Activated CD8-positive, alpha-beta memory T cell treated with anti-CD3 and anti-CD28 coated beads, Interleukin-2, amount 10 ng/mL, durations not matched to agents 7 days and 5 days (primary cell): ENCODE results near the gene ST6GALNAC3. TPM values are rescaled to one million over a fixed set of nuclear protein-coding genes. Genes with fewer than 3 reads are reported as not detected.

ENCODE experiments used
- ATAC-seq: fragments of 150-1000 bp; cut with Tn5 transposase; one replicate; pipeline ENCODE4 v1.10.0; 2021; ENCODE audit warnings: moderate library complexity
- CTCF ChIA-PET: fragments of 350-600 bp; sonication (Branson Sonifier 250); formaldehyde crosslinking; loops from one replicate; lab custom pipeline; 2021; ENCODE audit warnings: antibody characterized with exemption; lab: Charles Lee
- DNase-seq: peaks from one replicate; pipeline ENCODE4 v3.0.0-alpha.2; 2020
- H3K27ac Mint-ChIP-seq: one replicate; pipeline ENCODE4 v1.8.0; 2021; ENCODE audit warnings: mild to moderate bottlenecking, mixed read lengths
- H3K27me3 Mint-ChIP-seq: one replicate; pipeline ENCODE4 v1.8.0; 2021; ENCODE audit warnings: mixed read lengths
- H3K36me3 Mint-ChIP-seq: one replicate; pipeline ENCODE4 v1.8.0; 2021; ENCODE audit warnings: mild to moderate bottlenecking, mixed read lengths
- H3K4me1 Mint-ChIP-seq: one replicate; pipeline ENCODE4 v1.8.0; 2021; ENCODE audit warnings: mixed read lengths
- H3K4me3 Mint-ChIP-seq: one replicate; pipeline ENCODE4 v1.8.0; 2021; ENCODE audit warnings: mild to moderate bottlenecking, moderate library complexity, mixed read lengths
- H3K9me3 Mint-ChIP-seq: one replicate; pipeline ENCODE4 v1.8.0; 2022; ENCODE audit warnings: low read depth, mixed read lengths
- total RNA-seq, 2 experiments: library from RNA; stranded (reverse); gene quantifications; one replicate each; pipeline ENCODE4 v1.2.3, GENCODE V29; 2021

Gene ST6GALNAC3
- total RNA-seq, 2 experiments from 2014 or later, result 0.26 to 0.88 TPM

GRCh38 chr1:76611770-76612445 lies 537.4 kb downstream of the ST6GALNAC3 start:
- no peak for ATAC-seq
- H3K36me3 Mint-ChIP-seq, result no peaks in the 10 kb centered on the region
- DNase-seq, result no peak
- H3K27ac Mint-ChIP-seq, result no peak overlapping the region
- no peak overlapping the region for H3K4me3 Mint-ChIP-seq
- H3K27me3 Mint-ChIP-seq, result no peaks in the 10 kb centered on the region
- no peaks in the 10 kb centered on the region for H3K4me1 Mint-ChIP-seq
- CTCF ChIA-PET, result no interaction called here
- H3K9me3 Mint-ChIP-seq, result no peaks in the 10 kb centered on the region

DNA sequence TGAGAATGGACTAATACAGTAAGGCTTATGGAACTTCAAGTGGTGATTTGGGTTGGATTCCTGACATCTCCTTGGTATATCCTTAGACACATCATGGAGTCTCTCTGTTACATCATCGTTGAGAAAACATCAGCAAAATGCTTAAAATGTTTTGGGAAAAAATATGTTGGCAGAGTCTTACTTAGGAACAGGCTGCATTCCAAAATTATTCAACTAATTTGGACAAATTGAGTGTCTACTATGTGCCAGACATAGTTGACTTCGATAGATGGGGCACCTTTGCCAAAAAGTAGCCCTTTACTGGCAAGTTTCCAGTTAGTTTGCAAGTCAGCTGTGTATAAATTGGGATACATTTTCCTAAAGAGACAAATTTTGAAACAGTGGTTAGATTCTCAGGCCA lies 539.3 kb downstream of the ST6GALNAC3 start:
- CTCF ChIA-PET, result no interaction called here
- H3K27ac Mint-ChIP-seq, result no peak overlapping the region
- ATAC-seq (no peak), DNase-seq (no peak)
- no peaks in the 10 kb centered on the region for H3K36me3 Mint-ChIP-seq
- H3K4me3 Mint-ChIP-seq, result no peak overlapping the region
- H3K9me3 Mint-ChIP-seq, result no peaks in the 10 kb centered on the region
- no peaks in the 10 kb centered on the region for H3K27me3 Mint-ChIP-seq
- H3K4me1 Mint-ChIP-seq, result no peaks in the 10 kb centered on the region

- CTCF ChIA-PET, result interaction anchor here (1.4 kb wide), 1 partner anchor 11 kb away, joined by 3 read pairs; no protein-coding TSS in a partner anchor
- H3K27me3 Mint-ChIP-seq, result no peaks in the 10 kb centered on the region
- H3K9me3 Mint-ChIP-seq, result no peaks in the 10 kb centered on the region
- H3K4me3 Mint-ChIP-seq, result no peak overlapping the region
- H3K4me1 Mint-ChIP-seq, result no peaks in the 10 kb centered on the region
- no peak overlapping the region for H3K27ac Mint-ChIP-seq
- DNase-seq (no peak), ATAC-seq (no peak)
- no peaks in the 10 kb centered on the region for H3K36me3 Mint-ChIP-seq
These were observed 540.9 kb downstream of the ST6GALNAC3 start for GRCh38 chr1:76615253-76616035.

DNA sequence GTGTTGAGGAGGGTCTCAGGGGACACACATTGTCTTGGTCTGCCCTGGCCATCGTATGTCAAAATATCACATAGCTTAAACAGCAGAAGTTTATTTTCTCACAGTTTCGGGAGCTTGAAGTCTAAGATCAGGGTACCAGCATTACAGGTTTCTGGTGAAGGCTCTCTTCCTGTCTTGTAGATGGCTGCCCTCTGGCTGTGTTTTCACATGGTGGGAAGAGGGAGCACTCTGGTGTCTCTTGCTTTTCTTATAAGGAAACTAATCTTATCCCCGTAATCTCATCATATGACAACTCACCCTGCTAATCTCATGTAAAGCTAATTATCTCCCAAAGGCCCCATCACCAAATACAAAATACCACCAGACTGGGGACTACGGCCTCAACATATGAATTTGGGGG lies 545.8 kb downstream of the ST6GALNAC3 start:
- Mint-ChIP-seq H3K9me3 (no peaks in the 10 kb centered on the region), H3K4me3 (no peak overlapping the region), H3K27me3 (no peaks in the 10 kb centered on the region), H3K36me3 (no peaks in the 10 kb centered on the region), H3K27ac (no peak overlapping the region), H3K4me1 (no peaks in the 10 kb centered on the region)
- no peak for ATAC-seq
- CTCF ChIA-PET, result interaction anchor here (1.3 kb wide), 1 partner anchor 466 kb away, joined by 3 read pairs; no protein-coding TSS in a partner anchor
- DNase-seq, result no peak

- Mint-ChIP-seq H3K4me3 (no peak overlapping the region), H3K36me3 (no peaks in the 10 kb centered on the region), H3K9me3 (no peaks in the 10 kb centered on the region), H3K27ac (no peak overlapping the region), H3K27me3 (no peaks in the 10 kb centered on the region), H3K4me1 (no peaks in the 10 kb centered on the region)
- no peak for ATAC-seq
- no peak for DNase-seq
- CTCF ChIA-PET, result no interaction called here
These were observed 548.4 kb downstream of the ST6GALNAC3 start for GRCh38 chr1:76622774-76623528.

GRCh38 chr1:76625886-76626678 lies 551.5 kb downstream of the ST6GALNAC3 start:
- Mint-ChIP-seq H3K27ac (no peak overlapping the region), H3K27me3 (no peaks in the 10 kb centered on the region), H3K4me3 (no peak overlapping the region), H3K36me3 (no peaks in the 10 kb centered on the region), H3K9me3 (no peaks in the 10 kb centered on the region), H3K4me1 (no peaks in the 10 kb centered on the region)
- ATAC-seq (no peak), DNase-seq (no peak)
- CTCF ChIA-PET, result interaction anchor here (1.3 kb wide), 1 partner anchor 10 kb away, joined by 3 read pairs; no protein-coding TSS in a partner anchor

- H3K4me3 Mint-ChIP-seq, result no peak overlapping the region
These were observed 553.0 kb downstream of the ST6GALNAC3 start for GRCh38 chr1:76627498-76627897.

DNA sequence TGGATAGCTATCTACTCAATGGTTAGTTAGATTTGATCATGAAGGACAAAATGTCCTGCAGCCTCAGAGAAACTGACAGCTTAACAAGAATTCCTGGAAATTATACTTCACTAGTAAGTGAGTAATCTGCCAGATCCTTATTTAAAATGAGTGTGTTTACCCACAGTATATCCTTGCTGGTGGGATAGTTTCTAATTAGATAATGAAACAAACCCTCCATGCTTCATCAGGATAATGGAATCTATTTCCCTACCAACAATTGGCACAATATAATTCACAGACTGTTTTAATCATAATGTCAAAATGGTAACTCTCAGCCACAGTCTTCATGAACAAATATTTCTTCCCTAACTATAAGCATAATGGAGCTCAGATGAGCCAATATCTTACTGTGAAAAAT lies 553.4 kb downstream of the ST6GALNAC3 start:
- no peak for ATAC-seq
- H3K4me3 Mint-ChIP-seq, result no peak overlapping the region
- no peak overlapping the region for H3K27ac Mint-ChIP-seq
- H3K36me3 Mint-ChIP-seq, result no peaks in the 10 kb centered on the region
- H3K9me3 Mint-ChIP-seq, result no peaks in the 10 kb centered on the region
- no peaks in the 10 kb centered on the region for H3K27me3 Mint-ChIP-seq
- no peak for DNase-seq
- H3K4me1 Mint-ChIP-seq, result no peaks in the 10 kb centered on the region
- CTCF ChIA-PET, result no interaction called here

More at GRCh38 chr1:76627498-76627897, 553.0 kb downstream of the ST6GALNAC3 start:
- ATAC-seq (no peak), DNase-seq (no peak)
- CTCF ChIA-PET, result no interaction called here
- H3K4me1 Mint-ChIP-seq, result no peaks in the 10 kb centered on the region
- H3K9me3 Mint-ChIP-seq, result no peaks in the 10 kb centered on the region
- H3K27ac Mint-ChIP-seq, result no peak overlapping the region
- H3K27me3 Mint-ChIP-seq, result no peaks in the 10 kb centered on the region
- H3K36me3 Mint-ChIP-seq, result no peaks in the 10 kb centered on the region

DNA sequence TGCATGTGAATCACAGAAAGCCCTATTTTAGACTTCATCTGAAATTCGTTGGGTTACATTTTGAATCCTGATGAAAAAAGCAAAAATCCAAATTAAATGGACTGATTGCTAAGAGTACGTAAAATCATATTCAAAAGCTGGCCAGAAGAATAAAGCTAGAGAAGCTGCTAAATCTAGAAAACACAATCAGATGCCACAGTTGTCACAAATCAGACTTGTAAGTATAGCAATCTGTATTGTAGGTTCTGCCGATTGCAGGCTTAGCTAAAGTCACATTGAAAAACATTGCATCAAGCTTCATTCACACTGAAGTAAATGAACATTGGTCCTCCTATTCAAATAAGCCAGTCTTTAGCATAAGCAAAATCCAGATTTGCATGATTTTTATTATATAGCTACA lies 557.6 kb downstream of the ST6GALNAC3 start:
- Mint-ChIP-seq H3K27ac (no peak overlapping the region), H3K27me3 (no peaks in the 10 kb centered on the region), H3K4me3 (no peak overlapping the region), H3K36me3 (no peaks in the 10 kb centered on the region), H3K4me1 (no peaks in the 10 kb centered on the region), H3K9me3 (no peaks in the 10 kb centered on the region)
- ATAC-seq, result no peak
- CTCF ChIA-PET, result no interaction called here
- DNase-seq, result no peak

DNA sequence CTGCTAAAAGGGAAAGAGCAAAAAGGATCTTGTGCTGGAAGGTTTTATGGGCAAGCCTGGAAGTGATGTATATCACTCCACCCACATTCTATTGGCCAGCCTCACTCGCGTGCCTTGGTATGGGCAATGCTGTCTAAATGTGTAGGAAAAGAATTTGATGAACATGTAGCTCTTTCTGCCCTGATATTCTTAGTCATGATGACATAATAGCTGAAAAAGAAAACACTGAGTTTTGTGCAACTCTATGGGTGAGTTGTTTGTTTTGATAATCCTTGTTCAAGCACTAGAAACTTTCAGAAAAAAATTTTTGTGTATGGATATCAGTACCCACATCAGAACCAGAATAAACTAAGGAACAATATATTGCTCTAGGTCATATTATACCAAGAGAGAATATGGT lies 561.2 kb downstream of the ST6GALNAC3 start:
- Mint-ChIP-seq H3K4me3 (no peak overlapping the region), H3K36me3 (no peaks in the 10 kb centered on the region), H3K27me3 (no peaks in the 10 kb centered on the region), H3K4me1 (no peaks in the 10 kb centered on the region), H3K9me3 (no peaks in the 10 kb centered on the region), H3K27ac (no peak overlapping the region)
- CTCF ChIA-PET, result no interaction called here
- DNase-seq (no peak), ATAC-seq (no peak)

DNA sequence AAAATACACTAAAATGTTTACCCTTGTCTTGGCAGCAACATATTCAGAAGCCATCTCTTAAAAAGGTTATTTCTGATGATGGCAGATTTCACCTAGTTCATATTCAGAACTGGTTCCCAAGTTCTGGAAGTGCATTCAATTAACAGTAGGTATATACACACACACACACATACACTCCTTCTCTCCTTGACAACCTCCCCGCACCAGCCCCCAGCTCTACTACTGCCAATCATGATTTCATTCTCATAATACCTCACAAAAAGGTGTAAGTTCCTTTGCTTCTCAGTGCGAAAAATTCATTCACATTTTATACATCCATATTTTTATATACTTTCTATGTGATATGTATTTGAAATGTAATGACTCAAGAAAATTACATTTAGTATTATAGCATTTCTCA lies 564.6 kb downstream of the ST6GALNAC3 start:
- no peaks in the 10 kb centered on the region for H3K27me3 Mint-ChIP-seq

DNA sequence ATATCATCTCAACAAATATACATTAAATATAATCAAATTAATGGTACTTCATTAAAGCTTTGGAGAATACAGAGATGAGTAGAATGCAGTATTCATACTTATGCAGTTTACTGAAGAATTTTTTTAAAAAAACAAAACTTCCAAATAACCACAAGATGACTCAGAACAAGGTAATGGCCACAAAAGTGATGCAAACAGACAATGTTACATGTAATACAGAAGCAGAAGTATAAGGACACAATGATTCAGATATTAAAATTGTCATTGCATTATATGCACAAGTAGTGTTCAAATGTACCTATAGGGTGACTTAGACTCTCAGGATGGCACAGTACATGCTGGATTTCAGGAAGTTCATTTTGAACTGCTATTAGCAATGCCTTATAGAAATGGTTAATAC lies 565.5 kb downstream of the ST6GALNAC3 start:
- CTCF ChIA-PET, result no interaction called here
- DNase-seq (no peak), ATAC-seq (no peak)
- Mint-ChIP-seq H3K36me3 (no peaks in the 10 kb centered on the region), H3K4me3 (no peak overlapping the region), H3K27me3 (no peaks in the 10 kb centered on the region), H3K4me1 (no peaks in the 10 kb centered on the region), H3K27ac (no peak overlapping the region), H3K9me3 (no peaks in the 10 kb centered on the region)

More for the DNA sequence above, 564.6 kb downstream of the ST6GALNAC3 start:
- no peaks in the 10 kb centered on the region for H3K36me3 Mint-ChIP-seq
- no peak overlapping the region for H3K4me3 Mint-ChIP-seq
- CTCF ChIA-PET, result no interaction called here
- DNase-seq (no peak), ATAC-seq (no peak)
- H3K9me3 Mint-ChIP-seq, result no peaks in the 10 kb centered on the region
- H3K27ac Mint-ChIP-seq, result no peak overlapping the region
- H3K4me1 Mint-ChIP-seq, result no peaks in the 10 kb centered on the region

DNA sequence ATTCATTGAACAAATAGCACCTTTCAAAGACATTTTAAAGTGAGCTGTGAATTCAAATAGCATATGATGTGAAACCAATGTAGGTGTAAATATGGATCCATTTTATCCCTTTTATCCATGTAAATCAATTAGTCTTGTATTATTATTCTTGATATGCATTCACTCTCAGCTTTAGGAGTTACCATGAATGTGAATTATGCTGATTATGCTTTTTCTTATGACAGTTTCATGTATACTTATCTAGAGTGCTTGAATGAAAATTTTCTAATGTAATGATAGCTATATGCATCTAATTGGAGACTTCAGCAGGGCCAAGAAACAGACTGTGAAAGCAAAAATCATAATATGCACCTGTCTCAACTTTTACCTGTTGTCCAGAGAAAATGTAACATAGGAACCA lies 566.2 kb downstream of the ST6GALNAC3 start:
- no peaks in the 10 kb centered on the region for H3K9me3 Mint-ChIP-seq
- H3K4me3 Mint-ChIP-seq, result no peak overlapping the region
- DNase-seq, result no peak
- no peaks in the 10 kb centered on the region for H3K27me3 Mint-ChIP-seq
- H3K27ac Mint-ChIP-seq, result no peak overlapping the region
- ATAC-seq, result no peak
- no peaks in the 10 kb centered on the region for H3K4me1 Mint-ChIP-seq
- CTCF ChIA-PET, result no interaction called here
- no peaks in the 10 kb centered on the region for H3K36me3 Mint-ChIP-seq
